MM.1S (cell line): ENCODE results near the gene FARS2.

ENCODE experiments used
- DNase-seq: peaks from one replicate; pipeline ENCODE4 v3.0.0-alpha.2; 2015
- H2AFZ ChIP-seq: fragments of 300-600 bp; sonication (generic); 2 replicates; pipeline ENCODE4 v1.6.0; 2016; ENCODE audit warnings: antibody characterized with exemption, low read length
- H3F3A ChIP-seq: fragments of 300-600 bp; sonication (generic); 2 replicates; pipeline ENCODE4 v1.6.1; 2016; ENCODE audit warnings: mild to moderate bottlenecking, antibody characterized with exemption, low read length, moderate library complexity, mixed read lengths; ENCODE audit not compliant: insufficient read depth
- H3K27ac ChIP-seq: fragments of 300-600 bp; sonication (generic); 2 replicates; pipeline ENCODE4 v1.5.1; 2016; ENCODE audit warnings: mild to moderate bottlenecking, low read length
- H3K27me3 ChIP-seq: fragments of 300-600 bp; sonication (generic); replicated peaks from 2 replicates; pipeline ENCODE4 v1.6.0; 2016; ENCODE audit warnings: low read length; ENCODE audit not compliant: insufficient read depth
- H3K36me3 ChIP-seq: fragments of 300-600 bp; sonication (generic); replicated peaks from 2 replicates; pipeline ENCODE4 v1.6.1; 2016; ENCODE audit warnings: mild to moderate bottlenecking, low read length, mixed read lengths; ENCODE audit not compliant: insufficient read depth
- H3K4me1 ChIP-seq: fragments of 300-600 bp; sonication (generic); 2 replicates; pipeline ENCODE4 v1.6.1; 2016; ENCODE audit warnings: low read length, mixed read lengths
- H3K4me2 ChIP-seq: fragments of 300-600 bp; sonication (generic); 2 replicates; pipeline ENCODE4 v1.6.0; 2016; ENCODE audit warnings: low read depth, low read length
- H3K4me3 ChIP-seq: fragments of 300-600 bp; sonication (generic); 2 replicates; pipeline ENCODE4 v1.5.1; 2016; ENCODE audit warnings: low read length, mixed read lengths
- H3K79me2 ChIP-seq: fragments of 300-600 bp; sonication (generic); 2 replicates; pipeline ENCODE4 v1.6.1; 2016; ENCODE audit warnings: mixed run types, low read length, mixed read lengths
- H3K9ac ChIP-seq: fragments of 300-600 bp; sonication (generic); 2 replicates; pipeline ENCODE4 v1.6.1; 2016; ENCODE audit warnings: low read length, mixed read lengths
- H3K9me2 ChIP-seq: fragments of 300-600 bp; sonication (generic); replicated peaks from 2 replicates; pipeline ENCODE4 v1.6.1; 2016; ENCODE audit warnings: mild to moderate bottlenecking, low read length, mixed read lengths; ENCODE audit not compliant: insufficient read depth
- H3K9me3 ChIP-seq: fragments of 300-600 bp; sonication (generic); replicated peaks from 2 replicates; pipeline ENCODE4 v1.6.1; 2016; ENCODE audit warnings: mild to moderate bottlenecking, low read length, mixed read lengths; ENCODE audit not compliant: insufficient read depth
- H4K20me1 ChIP-seq: fragments of 300-600 bp; sonication (generic); 2 replicates; pipeline ENCODE4 v1.6.1; 2016; ENCODE audit warnings: mild to moderate bottlenecking, low read length, moderate library complexity, mixed read lengths; ENCODE audit not compliant: insufficient read depth
- EZH2 ChIP-seq: fragments of 300-600 bp; sonication (generic); optimal IDR thresholded peaks from 2 replicates; pipeline ENCODE3; 2017; ENCODE audit warnings: low read depth, mild to moderate bottlenecking, antibody characterized with exemption, low read length, mixed read lengths
- EZH2phosphoT487 ChIP-seq: fragments of 300-600 bp; sonication (generic); IDR thresholded peaks from 2 replicates; pipeline ENCODE4 v1.6.1; 2018; ENCODE audit warnings: antibody characterized with exemption, low read length
- TF ChIP-seq, protein P1 (sequence below): fragments of 300-600 bp; sonication (generic); IDR thresholded peaks from 2 replicates; pipeline ENCODE4 v1.5.1; 2016; ENCODE audit warnings: antibody characterized with exemption, low read length, mixed read lengths

Gene FARS2

DNA sequence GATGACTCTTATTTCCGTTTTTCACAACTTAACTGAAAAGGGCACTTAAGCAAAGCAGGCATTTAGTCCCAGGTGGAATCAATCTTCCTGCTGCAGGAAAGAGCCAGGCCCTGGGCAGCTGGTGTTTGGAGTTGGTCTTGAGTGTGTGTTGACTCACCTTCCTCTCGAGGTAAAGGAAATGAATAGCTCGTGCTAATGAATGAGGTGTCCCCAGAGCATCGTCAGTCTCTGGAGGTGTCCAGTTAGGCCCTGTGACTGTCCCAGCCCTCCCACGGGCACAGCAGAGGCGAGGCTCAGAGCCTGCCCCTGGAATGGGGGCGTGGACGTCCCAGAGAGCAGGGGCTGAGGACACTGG is 467.7 kb downstream of the FARS2 start:
- no peak for DNase-seq
- Histone ChIP-seq H3K79me2 (no peaks in the 10 kb centered on the region), H3K27ac (no peak overlapping the region), H3K36me3 (no peaks in the 10 kb centered on the region), H3K9me2 (no peaks in the 10 kb centered on the region), H3K9ac (no peak overlapping the region), H3K4me2 (no peak overlapping the region), H3K27me3 (no peaks in the 10 kb centered on the region), H4K20me1 (no peaks in the 10 kb centered on the region), H3K4me3 (no peak overlapping the region), H3K4me1 (0 out of 2 replicates have a peak, but pooled peaks cover 4% of the 10 kb centered on the region), H3F3A (no peaks in the 10 kb centered on the region), H3K9me3 (no peaks in the 10 kb centered on the region), H2AFZ (no peak overlapping the region)
- no peak for TF ChIP-seq EZH2phosphoT487
- TF ChIP-seq, protein P1, sequence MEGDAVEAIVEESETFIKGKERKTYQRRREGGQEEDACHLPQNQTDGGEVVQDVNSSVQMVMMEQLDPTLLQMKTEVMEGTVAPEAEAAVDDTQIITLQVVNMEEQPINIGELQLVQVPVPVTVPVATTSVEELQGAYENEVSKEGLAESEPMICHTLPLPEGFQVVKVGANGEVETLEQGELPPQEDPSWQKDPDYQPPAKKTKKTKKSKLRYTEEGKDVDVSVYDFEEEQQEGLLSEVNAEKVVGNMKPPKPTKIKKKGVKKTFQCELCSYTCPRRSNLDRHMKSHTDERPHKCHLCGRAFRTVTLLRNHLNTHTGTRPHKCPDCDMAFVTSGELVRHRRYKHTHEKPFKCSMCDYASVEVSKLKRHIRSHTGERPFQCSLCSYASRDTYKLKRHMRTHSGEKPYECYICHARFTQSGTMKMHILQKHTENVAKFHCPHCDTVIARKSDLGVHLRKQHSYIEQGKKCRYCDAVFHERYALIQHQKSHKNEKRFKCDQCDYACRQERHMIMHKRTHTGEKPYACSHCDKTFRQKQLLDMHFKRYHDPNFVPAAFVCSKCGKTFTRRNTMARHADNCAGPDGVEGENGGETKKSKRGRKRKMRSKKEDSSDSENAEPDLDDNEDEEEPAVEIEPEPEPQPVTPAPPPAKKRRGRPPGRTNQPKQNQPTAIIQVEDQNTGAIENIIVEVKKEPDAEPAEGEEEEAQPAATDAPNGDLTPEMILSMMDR = no peak
- no peak for TF ChIP-seq EZH2

DNA sequence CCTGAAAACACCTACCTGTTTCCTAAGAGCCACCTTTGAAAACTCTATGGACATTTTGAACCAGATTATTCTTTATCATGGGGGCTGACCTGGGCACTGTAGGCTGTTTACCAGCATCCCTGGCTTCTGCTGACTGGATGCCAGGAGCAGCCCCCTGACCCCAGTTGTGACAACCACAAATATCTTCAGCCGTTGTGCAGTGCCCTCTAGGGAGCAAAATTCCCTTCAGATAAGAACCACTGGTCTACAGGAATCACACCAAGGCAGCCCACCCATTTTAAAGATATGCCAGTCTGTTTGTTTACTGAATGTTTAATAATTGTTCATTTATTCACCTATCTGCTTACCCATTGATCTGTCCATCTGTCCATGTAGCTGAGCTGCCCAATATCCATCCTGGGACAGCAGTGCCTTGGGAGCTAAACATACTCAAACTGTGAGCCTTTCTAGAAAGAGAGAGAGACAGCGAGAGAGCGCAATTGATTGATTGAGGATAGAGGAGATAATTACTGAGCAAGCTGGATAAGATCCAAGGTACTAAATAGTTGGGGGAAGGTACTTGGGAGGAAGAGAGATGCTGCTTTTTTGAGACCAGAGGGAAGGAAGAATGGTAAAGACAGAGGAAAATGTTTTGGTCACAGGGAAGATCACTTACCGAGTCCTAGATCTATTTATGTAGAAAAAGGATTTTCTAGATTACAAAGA is 468.7 kb downstream of the FARS2 start:
- no peaks in the 10 kb centered on the region for H4K20me1 ChIP-seq
- no peaks in the 10 kb centered on the region for H3K79me2 ChIP-seq
- H3K36me3 ChIP-seq = no peaks in the 10 kb centered on the region
- H3K4me2 ChIP-seq = no peak overlapping the region
- H3K9ac ChIP-seq = no peak overlapping the region
- no peaks in the 10 kb centered on the region for H3K4me1 ChIP-seq
- no peak overlapping the region for H3K4me3 ChIP-seq
- H3K27me3 ChIP-seq = no peaks in the 10 kb centered on the region
- H3F3A ChIP-seq = no peaks in the 10 kb centered on the region
- no peaks in the 10 kb centered on the region for H3K9me2 ChIP-seq
- H3K9me3 ChIP-seq = no peaks in the 10 kb centered on the region
- H2AFZ ChIP-seq = no peak overlapping the region
- no peak overlapping the region for H3K27ac ChIP-seq
- TF ChIP-seq, protein P1 = no peak
- no peak for TF ChIP-seq EZH2
- TF ChIP-seq EZH2phosphoT487 = no peak
- no peak for DNase-seq

GRCh38 chr6:5730585-5731263 is 469.4 kb downstream of the FARS2 start:
- Histone ChIP-seq H3K9ac (no peak overlapping the region), H3K27ac (no peak overlapping the region), H3K9me2 (no peaks in the 10 kb centered on the region), H3K27me3 (no peaks in the 10 kb centered on the region), H4K20me1 (no peaks in the 10 kb centered on the region), H3K79me2 (no peaks in the 10 kb centered on the region), H3F3A (no peaks in the 10 kb centered on the region), H3K4me2 (no peak overlapping the region), H3K36me3 (no peaks in the 10 kb centered on the region), H3K9me3 (no peaks in the 10 kb centered on the region), H3K4me3 (no peak overlapping the region), H3K4me1 (no peaks in the 10 kb centered on the region), H2AFZ (no peak overlapping the region)
- DNase-seq = no peak
- TF ChIP-seq, protein P1 = no peak
- TF ChIP-seq EZH2 = no peak
